Measurements from ENCODE around the gene PRKAB1. TPM values are rescaled to one million over a fixed set of nuclear protein-coding genes. Genes with fewer than 3 reads are reported as not detected.

PRKAB1 gene
- total and polyA plus RNA-seq, 12 donors, result 21.5 to 75.8 (median 30.8) TPM

DNA sequence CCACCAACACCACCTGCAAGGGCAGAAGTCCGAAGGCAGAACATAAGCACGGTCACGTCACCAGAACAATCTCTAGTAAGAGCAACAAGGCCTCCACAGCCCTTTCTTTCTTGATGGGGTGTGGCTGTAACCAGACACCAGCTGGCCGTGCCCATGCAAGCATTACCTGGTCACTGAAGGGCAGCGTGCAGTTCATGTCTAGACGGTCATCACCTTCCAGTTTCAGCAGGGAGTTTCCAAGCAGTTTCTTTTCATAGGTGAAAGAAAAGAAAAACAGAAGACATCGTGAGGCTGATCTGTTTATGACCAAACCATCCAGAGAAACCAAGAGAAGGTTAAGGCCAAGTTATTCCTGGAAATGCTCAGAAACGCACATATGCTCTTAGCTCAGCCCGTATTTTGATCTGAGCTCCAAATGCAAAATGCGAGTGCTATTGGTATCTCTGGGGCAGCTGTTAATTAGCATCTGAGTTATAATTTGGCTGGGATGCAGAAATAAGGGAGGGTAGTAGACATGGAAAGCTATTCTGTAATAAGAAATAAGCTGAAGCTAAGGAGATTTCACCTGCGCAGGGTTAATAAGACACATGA lies 42.5 kb downstream of the PRKAB1 start:
- peak in 1 of 7 donors; percentile 29 for DNase-seq
- no peak for TF ChIP-seq POLR2A (IDR thresholded peaks at IDR 0.05)
- TF ChIP-seq, protein P1, sequence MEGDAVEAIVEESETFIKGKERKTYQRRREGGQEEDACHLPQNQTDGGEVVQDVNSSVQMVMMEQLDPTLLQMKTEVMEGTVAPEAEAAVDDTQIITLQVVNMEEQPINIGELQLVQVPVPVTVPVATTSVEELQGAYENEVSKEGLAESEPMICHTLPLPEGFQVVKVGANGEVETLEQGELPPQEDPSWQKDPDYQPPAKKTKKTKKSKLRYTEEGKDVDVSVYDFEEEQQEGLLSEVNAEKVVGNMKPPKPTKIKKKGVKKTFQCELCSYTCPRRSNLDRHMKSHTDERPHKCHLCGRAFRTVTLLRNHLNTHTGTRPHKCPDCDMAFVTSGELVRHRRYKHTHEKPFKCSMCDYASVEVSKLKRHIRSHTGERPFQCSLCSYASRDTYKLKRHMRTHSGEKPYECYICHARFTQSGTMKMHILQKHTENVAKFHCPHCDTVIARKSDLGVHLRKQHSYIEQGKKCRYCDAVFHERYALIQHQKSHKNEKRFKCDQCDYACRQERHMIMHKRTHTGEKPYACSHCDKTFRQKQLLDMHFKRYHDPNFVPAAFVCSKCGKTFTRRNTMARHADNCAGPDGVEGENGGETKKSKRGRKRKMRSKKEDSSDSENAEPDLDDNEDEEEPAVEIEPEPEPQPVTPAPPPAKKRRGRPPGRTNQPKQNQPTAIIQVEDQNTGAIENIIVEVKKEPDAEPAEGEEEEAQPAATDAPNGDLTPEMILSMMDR (IDR thresholded peaks at IDR 0.05), result no peak
- intact Hi-C loops (cut with DNase I), result no loop called here
- H3K9me3 ChIP-seq (replicated peaks in 1 of 3), result no peaks in the 10 kb centered on the region
- no peaks in the 10 kb centered on the region for H3K27me3 ChIP-seq
- 82 to 93% (median 86%) methylated on average over 8 to 11 of the region's 11 CpGs for WGBS, 4 donors
- H3K4me1 ChIP-seq (replicated peaks in 1 of 2), result no peaks in the 10 kb centered on the region
- no peaks in the 10 kb centered on the region for H3K36me3 ChIP-seq (replicated peaks in 1 of 2)
- no peak overlapping the region for H3K4me3 ChIP-seq
- H3K27ac ChIP-seq, result no peak overlapping the region

DNA sequence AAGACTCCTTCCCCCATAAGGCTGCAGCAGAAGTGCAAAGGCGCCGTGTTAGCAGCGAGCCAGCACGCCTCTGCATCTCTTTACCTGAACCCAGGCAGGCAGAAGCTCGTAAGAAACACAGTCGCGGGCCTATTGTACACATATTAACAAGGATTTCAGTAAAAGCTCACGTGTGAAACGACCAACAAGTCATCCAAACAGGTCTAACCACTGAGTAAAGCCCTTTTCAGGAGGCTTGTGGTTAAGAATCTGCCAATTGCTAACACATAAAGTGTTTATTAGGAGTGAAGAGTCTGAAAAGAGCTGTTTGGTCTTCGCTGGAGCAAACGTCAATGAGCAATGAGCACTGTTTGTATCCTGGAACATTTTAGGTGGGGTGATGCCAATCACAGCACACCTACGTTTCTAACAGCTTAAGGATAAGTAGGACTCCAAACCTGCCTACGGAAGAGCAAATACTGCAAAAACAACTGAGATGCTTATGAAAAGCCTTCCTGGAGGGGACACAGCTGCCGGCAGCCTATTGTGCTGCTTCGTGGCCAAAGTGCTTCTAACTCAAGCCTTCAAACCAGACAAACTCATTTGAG lies 43.1 kb downstream of the PRKAB1 start:
- peaks cover 0 to 4% of the 10 kb centered on the region in 2 donors for H3K4me1 ChIP-seq (replicated peaks in 1 of 2)
- no peaks in the 10 kb centered on the region for H3K36me3 ChIP-seq (replicated peaks in 1 of 2)
- WGBS, 4 donors, result 96 to 97% (median 97%) methylated on average over 15 of the region's 15 CpGs
- TF ChIP-seq, protein P1 (IDR thresholded peaks at IDR 0.05), result no peak
- no peak for TF ChIP-seq POLR2A (IDR thresholded peaks at IDR 0.05)
- H3K27ac ChIP-seq, result no peak overlapping the region
- DNase-seq, result peak in 1 of 7 donors; percentile 20
- no peaks in the 10 kb centered on the region for H3K9me3 ChIP-seq (replicated peaks in 1 of 3)
- no peak overlapping the region for H3K4me3 ChIP-seq
- H3K27me3 ChIP-seq, result no peaks in the 10 kb centered on the region
- intact Hi-C loops (cut with DNase I), result no loop called here

DNA sequence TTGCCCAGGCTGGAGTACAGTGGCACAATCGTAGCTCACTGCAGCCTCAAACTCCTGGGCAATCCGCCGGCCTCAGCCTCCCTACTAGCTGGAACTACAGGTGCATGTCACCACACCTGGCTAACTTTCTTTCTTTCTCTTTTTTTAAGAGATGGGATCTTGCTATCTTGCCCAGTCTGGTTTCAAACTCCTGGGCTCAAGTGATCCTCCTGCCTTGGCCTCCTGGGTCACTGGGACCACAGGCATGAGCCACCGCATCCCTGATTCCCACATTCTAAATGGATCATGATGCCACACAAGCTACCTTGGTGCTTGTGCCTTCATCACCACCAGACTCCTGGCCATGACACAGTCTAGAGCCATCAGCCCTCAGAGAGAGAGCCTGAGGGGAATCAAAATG lies 43.8 kb downstream of the PRKAB1 start:
- DNase-seq, result no peak
- Histone ChIP-seq H3K27me3 (no peaks in the 10 kb centered on the region), H3K9me3 (replicated peaks in 1 of 3) (no peaks in the 10 kb centered on the region), H3K4me3 (no peak overlapping the region), H3K4me1 (replicated peaks in 1 of 2) (peaks cover 5 to 8% of the 10 kb centered on the region in 2 donors), H3K36me3 (replicated peaks in 1 of 2) (no peaks in the 10 kb centered on the region), H3K27ac (no peak overlapping the region)
- TF ChIP-seq, protein P1 (IDR thresholded peaks at IDR 0.05), result no peak
- no peak for TF ChIP-seq POLR2A (IDR thresholded peaks at IDR 0.05)
- WGBS, 4 donors, result 95 to 100% (median 99%) methylated on average over 4 of the region's 4 CpGs
- intact Hi-C loops (cut with DNase I), result no loop called here

GRCh38 chr12:119712721-119713120 lies 44.8 kb downstream of the PRKAB1 start:
- TF ChIP-seq POLR2A (IDR thresholded peaks at IDR 0.05), result no peak
- TF ChIP-seq, protein P1 (IDR thresholded peaks at IDR 0.05), result no peak
- Histone ChIP-seq H3K27ac (no peak overlapping the region), H3K36me3 (replicated peaks in 1 of 2) (no peaks in the 10 kb centered on the region), H3K4me1 (replicated peaks in 1 of 2) (peaks cover 8 to 10% of the 10 kb centered on the region in 2 donors), H3K27me3 (no peaks in the 10 kb centered on the region), H3K4me3 (no peak overlapping the region), H3K9me3 (replicated peaks in 1 of 3) (no peaks in the 10 kb centered on the region)
- peak in 1 of 7 donors; percentile 14 for DNase-seq
- 93 to 98% (median 97%) methylated on average over 11 of the region's 11 CpGs for WGBS, 4 donors
- intact Hi-C loops (cut with DNase I), result no loop called here

Measured in adrenal gland (tissue), 12 donors.